ENCODE measurements around the gene RASD1. TPM values are rescaled to one million over a fixed set of nuclear protein-coding genes. Genes with fewer than 3 reads are reported as not detected.
"Not testable (repeated sequence)": the region's sequence is repeated elsewhere in the genome, so short reads cannot be mapped to it uniquely, and the experiment has no call there.

RASD1 gene
- total RNA-seq, 1 experiment from 2014 or later: not detected

GRCh38 chr17:17467016-17467415, 29.2 kb downstream of the RASD1 start:
- BruUV-seq (replicated peaks): no TSS peak
- intact Hi-C loops (cut with micrococcal nuclease; ENCODE audit: unreplicated experiment): no loop called here
- no peaks in the 10 kb centered on the region for H3K9me3 Mint-ChIP-seq (ENCODE audit: low read depth, unreplicated experiment)
- DNase-seq: no peak
- H3K27ac Mint-ChIP-seq (ENCODE audit: unreplicated experiment): no peak overlapping the region
- H3K4me3 Mint-ChIP-seq (ENCODE audit: low read depth, unreplicated experiment): no peak overlapping the region
- peaks cover 68% of the 10 kb centered on the region for H3K27me3 Mint-ChIP-seq (ENCODE audit: unreplicated experiment)
- no peaks in the 10 kb centered on the region for H3K36me3 Mint-ChIP-seq (ENCODE audit: insufficient read depth, unreplicated experiment)
- TF ChIP-seq, protein P1, sequence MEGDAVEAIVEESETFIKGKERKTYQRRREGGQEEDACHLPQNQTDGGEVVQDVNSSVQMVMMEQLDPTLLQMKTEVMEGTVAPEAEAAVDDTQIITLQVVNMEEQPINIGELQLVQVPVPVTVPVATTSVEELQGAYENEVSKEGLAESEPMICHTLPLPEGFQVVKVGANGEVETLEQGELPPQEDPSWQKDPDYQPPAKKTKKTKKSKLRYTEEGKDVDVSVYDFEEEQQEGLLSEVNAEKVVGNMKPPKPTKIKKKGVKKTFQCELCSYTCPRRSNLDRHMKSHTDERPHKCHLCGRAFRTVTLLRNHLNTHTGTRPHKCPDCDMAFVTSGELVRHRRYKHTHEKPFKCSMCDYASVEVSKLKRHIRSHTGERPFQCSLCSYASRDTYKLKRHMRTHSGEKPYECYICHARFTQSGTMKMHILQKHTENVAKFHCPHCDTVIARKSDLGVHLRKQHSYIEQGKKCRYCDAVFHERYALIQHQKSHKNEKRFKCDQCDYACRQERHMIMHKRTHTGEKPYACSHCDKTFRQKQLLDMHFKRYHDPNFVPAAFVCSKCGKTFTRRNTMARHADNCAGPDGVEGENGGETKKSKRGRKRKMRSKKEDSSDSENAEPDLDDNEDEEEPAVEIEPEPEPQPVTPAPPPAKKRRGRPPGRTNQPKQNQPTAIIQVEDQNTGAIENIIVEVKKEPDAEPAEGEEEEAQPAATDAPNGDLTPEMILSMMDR (IDR thresholded peaks at IDR 0.05; ENCODE audit: unreplicated experiment): no peak
- CTCF ChIA-PET: interaction anchor here (0.6 kb wide), 1 partner anchor 559 kb away, joined by 3 read pairs; no protein-coding TSS in a partner anchor
- H3K4me1 Mint-ChIP-seq (ENCODE audit: low read depth, unreplicated experiment): no peaks in the 10 kb centered on the region

GRCh38 chr17:17466511-17466910, 29.7 kb downstream of the RASD1 start:
- no peak overlapping the region for H3K27ac Mint-ChIP-seq (ENCODE audit: unreplicated experiment)
- CTCF ChIA-PET: no interaction called here
- intact Hi-C loops (cut with micrococcal nuclease; ENCODE audit: unreplicated experiment): no loop called here
- H3K27me3 Mint-ChIP-seq (ENCODE audit: unreplicated experiment): peaks cover 63% of the 10 kb centered on the region
- H3K4me1 Mint-ChIP-seq (ENCODE audit: low read depth, unreplicated experiment): no peaks in the 10 kb centered on the region
- no peak for DNase-seq
- H3K9me3 Mint-ChIP-seq (ENCODE audit: low read depth, unreplicated experiment): no peaks in the 10 kb centered on the region
- TF ChIP-seq, protein P1 (IDR thresholded peaks at IDR 0.05; ENCODE audit: unreplicated experiment): no peak
- no peak overlapping the region for H3K4me3 Mint-ChIP-seq (ENCODE audit: low read depth, unreplicated experiment)
- H3K36me3 Mint-ChIP-seq (ENCODE audit: insufficient read depth, unreplicated experiment): no peaks in the 10 kb centered on the region
- BruUV-seq (replicated peaks): no TSS peak

- H3K4me1 Mint-ChIP-seq (ENCODE audit: low read depth, unreplicated experiment); H3K4me3 Mint-ChIP-seq (ENCODE audit: low read depth, unreplicated experiment); intact Hi-C loops (cut with micrococcal nuclease; ENCODE audit: unreplicated experiment); BruUV-seq (replicated peaks); H3K36me3 Mint-ChIP-seq (ENCODE audit: insufficient read depth, unreplicated experiment); H3K9me3 Mint-ChIP-seq (ENCODE audit: low read depth, unreplicated experiment); DNase-seq; H3K27ac Mint-ChIP-seq (ENCODE audit: unreplicated experiment): not testable (repeated sequence)
- H3K27me3 Mint-ChIP-seq (ENCODE audit: unreplicated experiment): peaks cover 61% of the 10 kb centered on the region
- CTCF ChIA-PET: interaction anchor here (0.5 kb wide), 1 partner anchor 96 kb away, joined by 4 read pairs; no protein-coding TSS in a partner anchor
Measured at GRCh38 chr17:17465878-17466277, 30.3 kb downstream of the RASD1 start.

GRCh38 chr17:17463821-17464220, 32.4 kb downstream of the RASD1 start:
- Mint-ChIP-seq H3K4me1 (ENCODE audit: low read depth, unreplicated experiment) (no peaks in the 10 kb centered on the region), H3K4me3 (ENCODE audit: low read depth, unreplicated experiment) (no peak overlapping the region), H3K27me3 (ENCODE audit: unreplicated experiment) (peaks cover 64% of the 10 kb centered on the region), H3K36me3 (ENCODE audit: insufficient read depth, unreplicated experiment) (no peaks in the 10 kb centered on the region), H3K27ac (ENCODE audit: unreplicated experiment) (no peak overlapping the region), H3K9me3 (ENCODE audit: low read depth, unreplicated experiment) (peaks cover 5% of the 10 kb centered on the region)
- intact Hi-C loops (cut with micrococcal nuclease; ENCODE audit: unreplicated experiment): no loop called here
- no TSS peak for BruUV-seq (replicated peaks)
- CTCF ChIA-PET: no interaction called here
- DNase-seq: no peak
- TF ChIP-seq, protein P1 (IDR thresholded peaks at IDR 0.05; ENCODE audit: unreplicated experiment): no peak

- H3K4me3 Mint-ChIP-seq (ENCODE audit: low read depth, unreplicated experiment): no peak overlapping the region
- DNase-seq: no peak
- no peaks in the 10 kb centered on the region for H3K36me3 Mint-ChIP-seq (ENCODE audit: insufficient read depth, unreplicated experiment)
- intact Hi-C loops (cut with micrococcal nuclease; ENCODE audit: unreplicated experiment): no loop called here
- no TSS peak for BruUV-seq (replicated peaks)
- CTCF ChIA-PET: no interaction called here
- peaks cover 60% of the 10 kb centered on the region for H3K27me3 Mint-ChIP-seq (ENCODE audit: unreplicated experiment)
- TF ChIP-seq, protein P1 (IDR thresholded peaks at IDR 0.05; ENCODE audit: unreplicated experiment): no peak
- no peaks in the 10 kb centered on the region for H3K4me1 Mint-ChIP-seq (ENCODE audit: low read depth, unreplicated experiment)
- H3K27ac Mint-ChIP-seq (ENCODE audit: unreplicated experiment): no peak overlapping the region
- peaks cover 5% of the 10 kb centered on the region for H3K9me3 Mint-ChIP-seq (ENCODE audit: low read depth, unreplicated experiment)
Measured at GRCh38 chr17:17462048-17462824, 34.0 kb downstream of the RASD1 start.

Measured in Calu3 (cell line).